Activated CD4-positive, alpha-beta T cell treated with anti-CD3 and anti-CD28 coated beads for 48 hours (primary cell): ENCODE measurements around the gene CNGA1.
A peak's percentile ranks its signal among the peaks of the same experiment; 100 is the strongest.
"Not testable (repeated sequence)": the region's sequence is repeated elsewhere in the genome, so short reads cannot be mapped to it uniquely, and the experiment has no call there.

ENCODE experiments used
- DNase-seq: peaks from one replicate; pipeline ENCODE4 v3.0.0-alpha.2; 2020

CNGA1 gene

GRCh38 chr4:47945930-47946726 is 70.4 kb downstream of the CNGA1 start:
- no peak for DNase-seq

- no peak for DNase-seq
These were observed 74.2 kb downstream of the CNGA1 start for GRCh38 chr4:47942081-47942819.

- DNase-seq: no peak
These were observed 77.0 kb downstream of the CNGA1 start for GRCh38 chr4:47939456-47939855.

GRCh38 chr4:47936336-47936735 is 80.1 kb downstream of the CNGA1 start:
- DNase-seq: no peak

GRCh38 chr4:47933840-47934239 is 82.6 kb downstream of the CNGA1 start:
- DNase-seq: no peak

GRCh38 chr4:47930971-47931804 is 85.3 kb downstream of the CNGA1 start:
- no peak for DNase-seq

- DNase-seq: no peak
These were observed 86.7 kb downstream of the CNGA1 start for GRCh38 chr4:47929682-47930201.

GRCh38 chr4:47926667-47927258 is 89.7 kb downstream of the CNGA1 start:
- DNase-seq: peak; percentile 67

GRCh38 chr4:47923261-47923608 is 93.2 kb downstream of the CNGA1 start:
- not testable (repeated sequence) for DNase-seq

GRCh38 chr4:47922436-47923260 is 93.8 kb downstream of the CNGA1 start:
- DNase-seq: not testable (repeated sequence)

GRCh38 chr4:47917163-47917562 is 99.3 kb downstream of the CNGA1 start:
- DNase-seq: not testable (repeated sequence)

GRCh38 chr4:47915378-47915777 is 101.1 kb downstream of the CNGA1 start:
- no peak for DNase-seq

GRCh38 chr4:47914926-47915237 is 101.6 kb downstream of the CNGA1 start:
- no peak for DNase-seq

GRCh38 chr4:47914220-47914925 is 102.1 kb downstream of the CNGA1 start, which contains the start of gene NFXL1:
TSS of gene NFXL1 (minus strand) at chr4:47914583. CDS start at chr4:47914203, 380 bp downstream.
- peak; percentile 98 for DNase-seq

GRCh38 chr4:47913861-47914219 is 102.6 kb downstream of the CNGA1 start:
- DNase-seq: peak; percentile 53

GRCh38 chr4:47913330-47913729 is 103.2 kb downstream of the CNGA1 start:
- no peak for DNase-seq

- DNase-seq: no peak
These were observed 109.3 kb downstream of the CNGA1 start for GRCh38 chr4:47907089-47907646.

GRCh38 chr4:47899639-47900038 is 116.8 kb downstream of the CNGA1 start:
- no peak for DNase-seq

- DNase-seq: no peak
These were observed 124.6 kb downstream of the CNGA1 start for GRCh38 chr4:47891928-47892327.
